Natural killer cell (primary cell): ENCODE data around the gene GSTP1. TPM values are rescaled to one million over a fixed set of nuclear protein-coding genes. Genes with fewer than 3 reads are reported as not detected.

Source experiments
- ATAC-seq, 3 donors: fragments of 150-1000 bp in 2 of 3; fragments of 200-7000 bp in 1 of 3; cut with Tn5 transposase; 1 replicate in 1 of 3; 2 replicates in 2 of 3; pipeline ENCODE4 v1.10.0; 2021; ENCODE audit warnings: mild to moderate bottlenecking in 2 of 3, moderate library complexity in 2 of 3
- DNase-seq, 2 donors: peaks; one replicate each; pipeline versions ENCODE4 v3.0.0 to v3.0.0-alpha.2; 2013 to 2021; ENCODE audit warnings: mixed read lengths in 1 of 2
- H3K27ac ChIP-seq: one replicate; pipeline ENCODE4 v1.5.1; 2013; ENCODE audit warnings: mild to moderate bottlenecking, low read length
- H3K27me3 ChIP-seq: one replicate; pipeline ENCODE4 v1.6.1; 2013; ENCODE audit warnings: low read length; ENCODE audit not compliant: control insufficient read depth, insufficient read depth
- H3K36me3 ChIP-seq: one replicate; pipeline ENCODE4 v1.6.1; 2013; ENCODE audit warnings: low read length; ENCODE audit not compliant: control insufficient read depth, insufficient read depth
- H3K4me1 ChIP-seq: one replicate; pipeline ENCODE4 v1.6.1; 2013; ENCODE audit warnings: low read length; ENCODE audit not compliant: control insufficient read depth, insufficient read depth
- H3K4me3 ChIP-seq: one replicate; pipeline ENCODE4 v1.5.1; 2013; ENCODE audit warnings: low read length
- H3K9me3 ChIP-seq: one replicate; pipeline ENCODE4 v1.6.1; 2013; ENCODE audit warnings: low read length; ENCODE audit not compliant: control insufficient read depth, insufficient read depth
- H3K27ac Mint-ChIP-seq, 2 donors: one replicate each; pipeline ENCODE4 v1.8.0; 2022; ENCODE audit warnings: mild to moderate bottlenecking in 2 of 2, mixed read lengths in 2 of 2, moderate library complexity in 1 of 2
- H3K27me3 Mint-ChIP-seq, 2 donors: one replicate each; pipeline ENCODE4 v1.8.0; 2022; ENCODE audit warnings: low read depth in 2 of 2, mixed read lengths in 2 of 2
- H3K36me3 Mint-ChIP-seq: one replicate; pipeline ENCODE4 v1.8.0; 2022; ENCODE audit warnings: mixed read lengths
- H3K4me1 Mint-ChIP-seq, 2 donors: one replicate each; pipeline ENCODE4 v1.8.0; 2022; ENCODE audit warnings: mixed read lengths in 2 of 2
- H3K4me3 Mint-ChIP-seq: one replicate; pipeline ENCODE4 v1.8.0; 2022; ENCODE audit warnings: mild to moderate bottlenecking, moderate library complexity, mixed read lengths
- H3K9me3 Mint-ChIP-seq, 2 donors: one replicate each; pipeline ENCODE4 v1.8.0; 2022; ENCODE audit warnings: mixed read lengths in 2 of 2
- CTCF ChIP-seq: fragments of 200-600 bp; IDR thresholded peaks from one replicate; pipeline ENCODE4 v1.8.0; 2022; ENCODE audit warnings: antibody characterized with exemption
- WGBS: methylation state at CpG from one replicate; pipeline ENCODE4 v1.1.7; 2013; ENCODE audit warnings: missing lambda C conversion rate; ENCODE audit not compliant: insufficient coverage; 5-methylcytosine and 5-hydroxymethylcytosine counted together
- intact Hi-C: fragments of 100-400 bp; cut with micrococcal nuclease; formaldehyde crosslinking; loops from one replicate; pipeline ENCODE4 v1.14.2; 2022
- total RNA-seq, 4 donors: library from RNA; stranded (reverse); fragments of 120-200 nt in 1 of 4; gene quantifications; one replicate each; pipeline versions ENCODE4 v1.2.3 to v1.2.4, GENCODE V29; 2013 to 2022

Gene GSTP1
- total RNA-seq, 3 donors from 2014 or later (not counting 1 experiment from before 2014, with no cell fraction given): 172 to 218 (median 212) TPM

GRCh38 chr11:67581469-67581868, 2.1 kb upstream of the GSTP1 start:
- peaks cover 54% of the 10 kb centered on the region for H3K4me1 ChIP-seq
- H3K27me3 ChIP-seq: no peaks in the 10 kb centered on the region
- ATAC-seq: no peak
- no peak overlapping the region for H3K4me3 ChIP-seq
- Mint-ChIP-seq H3K27me3 (peaks cover 0 to 4% of the 10 kb centered on the region in 2 donors), H3K27ac (peak overlapping the region in 1 of 2 donors; percentile 88), H3K9me3 (no peaks in the 10 kb centered on the region), H3K4me3 (no peak overlapping the region), H3K4me1 (peaks cover 47 to 63% of the 10 kb centered on the region in 2 donors), H3K36me3 (no peaks in the 10 kb centered on the region)
- no peak overlapping the region for H3K27ac ChIP-seq
- no peak for DNase-seq
- no peak for TF ChIP-seq CTCF
- H3K9me3 ChIP-seq: no peaks in the 10 kb centered on the region
- intact Hi-C loops: loop anchor here (5.0 kb wide), 1 partner anchor 76 kb away; no protein-coding TSS in a partner anchor
- 95% methylated on average over 11 of the region's 11 CpGs for WGBS
- H3K36me3 ChIP-seq: no peaks in the 10 kb centered on the region

- H3K36me3 ChIP-seq: no peaks in the 10 kb centered on the region
- no peaks in the 10 kb centered on the region for H3K27me3 ChIP-seq
- Mint-ChIP-seq H3K36me3 (no peaks in the 10 kb centered on the region), H3K9me3 (no peaks in the 10 kb centered on the region), H3K4me1 (peaks cover 51 to 69% of the 10 kb centered on the region in 2 donors), H3K27ac (peak overlapping the region; percentile 84 to 88), H3K4me3 (peak overlapping the region; percentile 87), H3K27me3 (no peaks in the 10 kb centered on the region)
- 74% methylated on average over 4 of the region's 4 CpGs for WGBS
- ATAC-seq: no peak
- DNase-seq: no peak
- intact Hi-C loops: loop anchor here (2.0 to 5.0 kb wide), 3 partner anchors 19 to 75 kb away; no protein-coding TSS in a partner anchor
- peaks cover 59% of the 10 kb centered on the region for H3K4me1 ChIP-seq
- no peaks in the 10 kb centered on the region for H3K9me3 ChIP-seq
- no peak overlapping the region for H3K4me3 ChIP-seq
- H3K27ac ChIP-seq: no peak overlapping the region
- no peak for TF ChIP-seq CTCF
Observed at GRCh38 chr11:67582011-67582410, 1.6 kb upstream of the GSTP1 start.

- H3K27ac ChIP-seq: peak overlapping the region; percentile 80
- H3K27me3 ChIP-seq: no peaks in the 10 kb centered on the region
- peak; percentile 34 to 53 for DNase-seq
- H3K4me1 ChIP-seq: peaks cover 56% of the 10 kb centered on the region
- 28% methylated on average over 30 of the region's 33 CpGs for WGBS
- H3K27me3 Mint-ChIP-seq: no peaks in the 10 kb centered on the region
- peaks cover 46 to 69% of the 10 kb centered on the region in 2 donors for H3K4me1 Mint-ChIP-seq
- H3K36me3 Mint-ChIP-seq: no peaks in the 10 kb centered on the region
- no peaks in the 10 kb centered on the region for H3K9me3 ChIP-seq
- intact Hi-C loops: loop anchor here (5.0 kb wide), 1 partner anchor 73 kb away; no protein-coding TSS in a partner anchor
- no peaks in the 10 kb centered on the region for H3K9me3 Mint-ChIP-seq
- H3K4me3 Mint-ChIP-seq: peak overlapping the region; percentile 75
- H3K27ac Mint-ChIP-seq: peak overlapping the region; percentile 63 to 88
- no peak for TF ChIP-seq CTCF
- H3K36me3 ChIP-seq: no peaks in the 10 kb centered on the region
- peak overlapping the region; percentile 66 for H3K4me3 ChIP-seq
- ATAC-seq: peak; percentile 0 to 4 (median 3)
Observed at GRCh38 chr11:67584205-67584880, 731 bp downstream of the GSTP1 start.
